B cell (primary cell): ENCODE data around the gene C5. TPM values are rescaled to one million over a fixed set of nuclear protein-coding genes. Genes with fewer than 3 reads are reported as not detected.

ENCODE experiments used
- ATAC-seq: fragments of 200-7000 bp; cut with Tn5 transposase; one replicate; pipeline ENCODE4 v1.10.0; 2021; ENCODE audit warnings: low read depth, mild to moderate bottlenecking, moderate number of reproducible peaks, moderate library complexity
- CTCF ChIA-PET: fragments of 350-600 bp; sonication (Branson Sonifier 250); formaldehyde crosslinking; loops from one replicate; lab custom pipeline; 2021; ENCODE audit warnings: antibody characterized with exemption, inconsistent platforms; lab: Charles Lee
- POLR2A ChIA-PET: fragments of 350-600 bp; sonication (Branson Sonifier 250); formaldehyde crosslinking; loops from one replicate; lab custom pipeline; 2021; ENCODE audit warnings: antibody characterized with exemption; lab: Charles Lee
- DNase-seq: peaks from one replicate; pipeline ENCODE4 v3.0.0; 2013
- H2AFZ ChIP-seq: 2 replicates; pipeline ENCODE4 v1.6.1; 2012; ENCODE audit warnings: mild to moderate bottlenecking, low read depth, low read length; ENCODE audit not compliant: insufficient read depth, poor library complexity, severe bottlenecking
- H3K27ac ChIP-seq, 2 donors: 1 replicate in 1 of 2; 2 replicates in 1 of 2; pipeline ENCODE4 v1.5.1; 2012 to 2013; ENCODE audit warnings: low read length in 2 of 2, mild to moderate bottlenecking in 2 of 2, moderate library complexity in 1 of 2
- H3K27me3 ChIP-seq, 4 experiments: fragments of 200-600 bp in 1 of 4; sonication (generic) in 1 of 4; replicated peaks in 1 of 4; 1 replicate in 2 of 4; 2 replicates in 2 of 4; pipeline versions ENCODE4 v1.6.1 to v1.7.0; 2013 to 2016; ENCODE audit warnings: low read length in 3 of 4, mild to moderate bottlenecking in 2 of 4, mixed read lengths in 1 of 4, moderate library complexity in 1 of 4; ENCODE audit not compliant: insufficient read depth in 4 of 4, control insufficient read depth in 3 of 4; ENCODE audit errors: control extremely low read depth in 1 of 4
- H3K36me3 ChIP-seq, 2 experiments: replicated peaks in 1 of 2; 1 replicate in 1 of 2; 2 replicates in 1 of 2; pipeline versions ENCODE4 v1.6.1 to v1.7.1; 2013; ENCODE audit warnings: low read length in 1 of 2; ENCODE audit not compliant: insufficient read depth in 2 of 2, control insufficient read depth in 1 of 2; ENCODE audit errors: control extremely low read depth in 1 of 2, extremely low read depth in 1 of 2
- H3K4me1 ChIP-seq, 2 donors: fragments of 200-600 bp in 1 of 2; sonication (generic) in 1 of 2; 1 replicate in 1 of 2; 2 replicates in 1 of 2; pipeline versions ENCODE4 v1.5.1 to v1.6.1; 2013 to 2017; ENCODE audit warnings: low read length in 2 of 2; ENCODE audit not compliant: control insufficient read depth in 2 of 2, insufficient read depth in 2 of 2
- H3K4me2 ChIP-seq: replicated peaks from 2 replicates; pipeline ENCODE3; 2012; ENCODE audit warnings: mild to moderate bottlenecking, low read depth, low read length; ENCODE audit not compliant: poor library complexity, severe bottlenecking
- H3K4me3 ChIP-seq, 5 experiments: fragments of 200-600 bp in 1 of 5; sonication (generic) in 1 of 5; 1 replicate in 3 of 5; 2 replicates in 2 of 5; pipeline versions ENCODE4 v1.5.1 to v1.7.0; 2011 to 2016; ENCODE audit warnings: low read length in 4 of 5, mild to moderate bottlenecking in 4 of 5, low read depth in 2 of 5, control low read depth in 1 of 5, moderate library complexity in 1 of 5; ENCODE audit not compliant: insufficient read depth in 1 of 5; ENCODE audit errors: control extremely low read depth in 1 of 5, extremely low read depth in 1 of 5
- H3K79me2 ChIP-seq: fragments of 200-600 bp; sonication (generic); one replicate; pipeline ENCODE4 v1.6.0; 2016; ENCODE audit warnings: low read length; ENCODE audit not compliant: control insufficient read depth, insufficient read depth
- H3K9ac ChIP-seq: fragments of 200-600 bp; sonication (generic); 2 replicates; pipeline ENCODE4 v1.6.1; 2017; ENCODE audit warnings: mild to moderate bottlenecking, low read length, moderate library complexity
- H3K9me3 ChIP-seq, 3 donors: one replicate each; pipeline versions ENCODE4 v1.6.1 to v1.7.1; 2013; ENCODE audit warnings: low read length in 2 of 3; ENCODE audit not compliant: control insufficient read depth in 2 of 3, insufficient read depth in 1 of 3; ENCODE audit errors: control extremely low read depth in 1 of 3
- H4K20me1 ChIP-seq: 2 replicates; pipeline ENCODE4 v1.6.0; 2012; ENCODE audit warnings: mild to moderate bottlenecking, low read length; ENCODE audit not compliant: insufficient read depth, control insufficient read depth, poor library complexity, severe bottlenecking
- H3K27ac Mint-ChIP-seq: one replicate; pipeline ENCODE4 v1.8.0; 2021; ENCODE audit warnings: mixed read lengths
- H3K27me3 Mint-ChIP-seq: one replicate; pipeline ENCODE4 v1.8.0; 2021; ENCODE audit warnings: mixed read lengths
- H3K4me1 Mint-ChIP-seq: one replicate; pipeline ENCODE4 v1.8.0; 2021; ENCODE audit warnings: mixed read lengths
- H3K4me3 Mint-ChIP-seq: one replicate; pipeline ENCODE4 v1.8.0; 2021; ENCODE audit warnings: mixed read lengths
- H3K9me3 Mint-ChIP-seq: one replicate; pipeline ENCODE4 v1.8.0; 2022; ENCODE audit warnings: mixed read lengths; ENCODE audit not compliant: insufficient read depth
- CTCF ChIP-seq: fragments of 200-600 bp; IDR thresholded peaks from one replicate; pipeline ENCODE4 v1.8.0; 2022; ENCODE audit warnings: antibody characterized with exemption, mild to moderate bottlenecking
- EZH2 ChIP-seq: IDR thresholded peaks from 2 replicates; pipeline ENCODE4 v1.6.1; 2012; ENCODE audit warnings: borderline replicate concordance, low read depth, mild to moderate bottlenecking, moderate library complexity, low read length; ENCODE audit not compliant: insufficient read depth, poor library complexity, severe bottlenecking
- WGBS: methylation state at CpG from one replicate; pipeline ENCODE4 v1.1.5; 2013; ENCODE audit warnings: missing lambda C conversion rate; ENCODE audit not compliant: insufficient coverage; 5-methylcytosine and 5-hydroxymethylcytosine counted together
- intact Hi-C: fragments of 100-400 bp; cut with micrococcal nuclease; formaldehyde crosslinking; loops from one replicate; pipeline ENCODE4 v1.10.0; 2022
- polyA plus RNA-seq: library from polyadenylated mRNA; depleted of rRNA; stranded (reverse); fragments of >200 nt; gene quantifications from 2 replicates; pipeline ENCODE4 v1.2.3, GENCODE V29; 2012
- total RNA-seq, 2 donors: library from RNA; stranded (reverse); fragments of 120-200 nt in 1 of 2; gene quantifications; 1 replicate in 1 of 2; 2 replicates in 1 of 2; pipeline versions ENCODE4 v1.2.3 to v1.2.4, GENCODE V29; 2013 to 2022

The C5 gene
- total and polyA plus RNA-seq, 2 donors (not counting 1 experiment from before 2014, with no cell fraction given) = 2.7 to 10.4 TPM

- DNase-seq = no peak
- Histone ChIP-seq H3K9me3 (no peaks in the 10 kb centered on the region), H3K4me2 (peak overlapping the region; percentile 75), H3K36me3 (no peaks in the 10 kb centered on the region), H3K4me3 (peak overlapping the region in 4 of 5 experiments; percentile 1 to 53 (median 37)), H3K79me2 (no peaks in the 10 kb centered on the region), H3K9ac (peak overlapping the region; percentile 60), H2AFZ (no peak overlapping the region), H3K4me1 (peaks cover 88 to 90% of the 10 kb centered on the region in 2 donors), H3K27ac (peak overlapping the region; percentile 97 to 99), H3K27me3 (no peaks in the 10 kb centered on the region), H4K20me1 (no peaks in the 10 kb centered on the region)
- no peak for ATAC-seq
- peak overlapping the region; percentile 83 for H3K4me3 Mint-ChIP-seq
- intact Hi-C loops = loop anchor here (5.0 kb wide), 2 partner anchors 270 to 350 kb away; partner anchors contain the start of genes CDK5RAP2 and RAB14
- TF ChIP-seq CTCF (no peak), EZH2 (no peak)
- no peaks in the 10 kb centered on the region for H3K9me3 Mint-ChIP-seq
- POLR2A ChIA-PET = interaction anchor here (0.9 to 1.7 kb wide), 6 partner anchors 9 to 139 kb away, joined by 3 to 10 read pairs (median 4); partner anchors contain the start of gene FBXW2
- 70% methylated on average over 3 of the region's 6 CpGs for WGBS
- peak overlapping the region; percentile 98 for H3K27ac Mint-ChIP-seq
- no peaks in the 10 kb centered on the region for H3K27me3 Mint-ChIP-seq
- CTCF ChIA-PET = interaction anchor here (0.8 to 9.6 kb wide), 10 partner anchors 16 to 178 kb away, joined by 3 to 102 read pairs (median 6); partner anchors contain the start of gene PHF19
- peaks cover 82% of the 10 kb centered on the region for H3K4me1 Mint-ChIP-seq
Observed at GRCh38 chr9:120932086-120932823, 117.8 kb downstream of the C5 start.
